Smooth muscle cell (in vitro differentiated cells): Measurements from ENCODE around the gene BPIFA3. TPM values are rescaled to one million over a fixed set of nuclear protein-coding genes. Genes with fewer than 3 reads are reported as not detected.

ENCODE experiments used
- DNase-seq: peaks from one replicate; lab custom pipeline; 2025; ENCODE audit not compliant: unreplicated experiment; lab: John Stamatoyannopoulos, UW
- H2AFZ ChIP-seq: fragments of 200-600 bp; sonication (generic); 2 replicates; pipeline ENCODE4 v1.6.0; 2016; ENCODE audit warnings: antibody characterized with exemption, low read depth, mild to moderate bottlenecking
- H3F3A ChIP-seq: fragments of 200-600 bp; sonication (generic); 2 replicates; pipeline ENCODE4 v1.6.0; 2017; ENCODE audit warnings: antibody characterized with exemption, low read depth
- H3K27ac ChIP-seq: fragments of 200-600 bp; sonication (generic); 2 replicates; pipeline ENCODE4 v1.5.1; 2016; ENCODE audit warnings: low read depth, mild to moderate bottlenecking
- H3K27me3 ChIP-seq: fragments of 200-600 bp; sonication (generic); 2 replicates; pipeline ENCODE4 v1.6.1; 2016; ENCODE audit warnings: low read depth, mild to moderate bottlenecking
- H3K36me3 ChIP-seq: fragments of 200-600 bp; sonication (generic); 2 replicates; pipeline ENCODE4 v1.5.1; 2016; ENCODE audit warnings: low read depth
- H3K4me1 ChIP-seq: fragments of 200-600 bp; sonication (generic); 2 replicates; pipeline ENCODE4 v1.5.1; 2016; ENCODE audit warnings: low read depth
- H3K4me2 ChIP-seq: fragments of 200-600 bp; sonication (generic); 2 replicates; pipeline ENCODE4 v1.6.0; 2016; ENCODE audit warnings: mild to moderate bottlenecking
- H3K4me3 ChIP-seq: fragments of 200-600 bp; sonication (generic); 2 replicates; pipeline ENCODE4 v1.5.1; 2016; ENCODE audit warnings: mild to moderate bottlenecking
- H3K79me2 ChIP-seq: fragments of 200-600 bp; sonication (generic); 2 replicates; pipeline ENCODE4 v1.6.0; 2016; ENCODE audit warnings: low read depth, mild to moderate bottlenecking
- H3K9ac ChIP-seq: fragments of 200-600 bp; sonication (generic); 2 replicates; pipeline ENCODE4 v1.6.0; 2016; ENCODE audit warnings: low read depth
- H3K9me3 ChIP-seq: fragments of 200-600 bp; sonication (generic); replicated peaks from 2 replicates; pipeline ENCODE4 v1.5.1; 2016; ENCODE audit warnings: low read depth
- H4K20me1 ChIP-seq: fragments of 200-600 bp; sonication (generic); 2 replicates; pipeline ENCODE4 v1.6.0; 2016; ENCODE audit warnings: low read depth
- WGBS: methylation state at CpG from one replicate; pipeline ENCODE4 v1.1.7; 2016; ENCODE audit warnings: low lambda C conversion rate; 5-methylcytosine and 5-hydroxymethylcytosine counted together
- polyA plus RNA-seq: library from polyadenylated mRNA; unstranded; fragments of >200 nt; fragmentation: Nextera tagmentation; extraction: Ambion mirVana; gene quantifications from 2 replicates; pipeline ENCODE4 v1.2.1, GENCODE V29; 2016
- total RNA-seq: library from RNA; depleted of rRNA; stranded (reverse); fragments of >200 nt; gene quantifications from 2 replicates; pipeline ENCODE4 v1.2.3, GENCODE V29; 2014
- TF ChIP-seq, protein P1 (sequence below): fragments of 200-600 bp; sonication (generic); IDR thresholded peaks from 2 replicates; pipeline ENCODE4 v1.5.1; 2017; ENCODE audit warnings: borderline replicate concordance, mild to moderate bottlenecking, antibody characterized with exemption; ENCODE audit not compliant: insufficient read depth, poor library complexity, severe bottlenecking

BPIFA3 gene
- total and polyA plus RNA-seq, 2 experiments from 2014 or later, result not detected

DNA sequence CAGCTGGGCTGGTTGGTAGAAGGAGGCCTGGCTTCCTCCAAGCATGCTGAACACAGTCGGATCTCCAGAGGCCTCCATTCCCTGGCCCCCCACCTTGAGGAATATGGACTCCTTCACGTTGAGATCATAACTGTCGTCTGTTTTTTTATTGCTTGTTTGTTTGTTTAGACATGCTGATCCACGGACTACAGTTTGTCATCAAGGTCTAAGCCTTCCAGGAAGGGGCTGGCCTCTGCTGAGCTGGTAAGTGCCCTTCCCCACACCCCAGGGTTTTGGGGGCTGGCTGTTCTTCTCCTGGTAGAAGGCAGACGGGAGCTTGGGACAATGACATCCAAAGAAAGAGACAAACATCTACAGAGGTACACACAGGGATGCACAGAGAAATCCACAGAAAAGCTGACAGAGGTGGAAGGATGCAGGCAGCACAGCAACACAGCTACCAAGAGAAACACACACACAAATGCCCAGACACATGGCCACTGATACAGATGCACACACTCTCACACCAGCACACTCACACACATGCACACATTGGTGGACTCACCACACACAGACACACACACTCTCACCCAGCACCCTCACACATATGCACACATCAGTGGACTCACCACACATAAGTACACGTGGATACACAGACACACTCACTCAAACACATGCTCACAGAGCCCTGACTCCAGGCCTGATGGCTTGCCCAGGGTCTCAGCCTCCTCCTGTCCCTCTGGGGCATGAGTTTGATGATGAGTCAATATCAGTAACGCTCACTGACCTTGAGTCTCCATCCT, 25.4 kb downstream of the BPIFA3 start:
- WGBS, result 60% methylated on average over 7 of the region's 7 CpGs
- no peak for DNase-seq
- H3K79me2 ChIP-seq, result no peaks in the 10 kb centered on the region
- TF ChIP-seq, protein P1, sequence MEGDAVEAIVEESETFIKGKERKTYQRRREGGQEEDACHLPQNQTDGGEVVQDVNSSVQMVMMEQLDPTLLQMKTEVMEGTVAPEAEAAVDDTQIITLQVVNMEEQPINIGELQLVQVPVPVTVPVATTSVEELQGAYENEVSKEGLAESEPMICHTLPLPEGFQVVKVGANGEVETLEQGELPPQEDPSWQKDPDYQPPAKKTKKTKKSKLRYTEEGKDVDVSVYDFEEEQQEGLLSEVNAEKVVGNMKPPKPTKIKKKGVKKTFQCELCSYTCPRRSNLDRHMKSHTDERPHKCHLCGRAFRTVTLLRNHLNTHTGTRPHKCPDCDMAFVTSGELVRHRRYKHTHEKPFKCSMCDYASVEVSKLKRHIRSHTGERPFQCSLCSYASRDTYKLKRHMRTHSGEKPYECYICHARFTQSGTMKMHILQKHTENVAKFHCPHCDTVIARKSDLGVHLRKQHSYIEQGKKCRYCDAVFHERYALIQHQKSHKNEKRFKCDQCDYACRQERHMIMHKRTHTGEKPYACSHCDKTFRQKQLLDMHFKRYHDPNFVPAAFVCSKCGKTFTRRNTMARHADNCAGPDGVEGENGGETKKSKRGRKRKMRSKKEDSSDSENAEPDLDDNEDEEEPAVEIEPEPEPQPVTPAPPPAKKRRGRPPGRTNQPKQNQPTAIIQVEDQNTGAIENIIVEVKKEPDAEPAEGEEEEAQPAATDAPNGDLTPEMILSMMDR, result no peak
- H3K9me3 ChIP-seq, result no peaks in the 10 kb centered on the region
- no peaks in the 10 kb centered on the region for H4K20me1 ChIP-seq
- H3K4me3 ChIP-seq, result no peak overlapping the region
- no peak overlapping the region for H3K9ac ChIP-seq
- no peaks in the 10 kb centered on the region for H3K4me1 ChIP-seq
- H3K4me2 ChIP-seq, result no peak overlapping the region
- no peaks in the 10 kb centered on the region for H3F3A ChIP-seq
- no peak overlapping the region for H2AFZ ChIP-seq
- no peaks in the 10 kb centered on the region for H3K36me3 ChIP-seq
- H3K27me3 ChIP-seq, result peaks cover 22% of the 10 kb centered on the region
- no peak overlapping the region for H3K27ac ChIP-seq

DNA sequence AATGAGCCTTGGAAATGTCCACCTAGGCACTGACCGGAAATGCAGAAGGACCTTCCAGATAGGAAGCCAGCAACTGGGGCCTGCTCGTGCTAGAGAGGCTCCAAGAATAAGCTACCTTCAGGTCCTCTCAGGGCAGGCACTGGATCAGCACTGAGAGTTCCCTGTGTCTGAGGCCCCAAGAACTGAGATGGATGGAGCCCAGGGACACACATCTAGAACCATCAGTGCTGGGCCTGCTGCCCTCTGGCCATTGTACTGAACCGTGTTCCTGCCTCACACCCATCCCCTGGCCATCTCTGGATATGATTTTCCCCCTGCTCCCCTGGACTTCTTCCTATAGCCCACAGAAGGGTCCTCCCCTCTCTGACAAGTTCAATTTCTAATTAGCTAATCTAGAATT, 28.9 kb downstream of the BPIFA3 start:
- H3K4me2 ChIP-seq, result no peak overlapping the region
- no peak overlapping the region for H2AFZ ChIP-seq
- no peak overlapping the region for H3K9ac ChIP-seq
- H3K4me3 ChIP-seq, result no peak overlapping the region
- H3K79me2 ChIP-seq, result no peaks in the 10 kb centered on the region
- H3F3A ChIP-seq, result no peaks in the 10 kb centered on the region
- no peaks in the 10 kb centered on the region for H3K4me1 ChIP-seq
- 85% methylated on average over 3 of the region's 3 CpGs for WGBS
- TF ChIP-seq, protein P1, result no peak
- no peak for DNase-seq
- no peaks in the 10 kb centered on the region for H3K9me3 ChIP-seq
- H3K27ac ChIP-seq, result no peak overlapping the region
- peaks cover 25% of the 10 kb centered on the region for H3K27me3 ChIP-seq
- H3K36me3 ChIP-seq, result no peaks in the 10 kb centered on the region
- H4K20me1 ChIP-seq, result no peaks in the 10 kb centered on the region

DNA sequence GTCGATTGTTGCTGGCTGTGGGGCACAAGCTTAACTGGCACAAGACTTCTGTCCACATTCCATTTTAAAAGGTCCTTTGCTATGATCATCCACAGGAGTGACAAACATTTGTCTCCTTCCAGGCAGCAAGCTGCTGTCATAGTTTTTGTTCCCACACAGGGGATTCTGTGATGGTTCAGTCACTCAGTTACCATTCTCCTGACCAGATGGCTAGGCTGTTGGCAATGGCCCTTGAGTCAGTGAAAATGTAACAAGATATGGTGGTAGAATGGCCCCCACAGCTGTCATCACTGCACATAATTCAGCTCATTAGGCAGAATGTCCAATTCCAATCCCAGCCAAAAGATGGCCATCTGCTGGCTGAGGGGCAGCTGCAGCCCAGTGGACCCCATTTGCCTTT, 32.3 kb downstream of the BPIFA3 start:
- Histone ChIP-seq H3K27ac (no peak overlapping the region), H3F3A (no peaks in the 10 kb centered on the region), H3K9me3 (no peaks in the 10 kb centered on the region), H3K4me1 (no peaks in the 10 kb centered on the region), H3K79me2 (no peaks in the 10 kb centered on the region), H3K36me3 (no peaks in the 10 kb centered on the region), H3K4me2 (no peak overlapping the region), H4K20me1 (no peaks in the 10 kb centered on the region), H3K27me3 (peaks cover 19% of the 10 kb centered on the region), H3K9ac (no peak overlapping the region), H2AFZ (no peak overlapping the region), H3K4me3 (no peak overlapping the region)
- DNase-seq, result no peak
- TF ChIP-seq, protein P1, result no peak
- 100% methylated on average over 1 of the region's 1 CpG for WGBS

DNA sequence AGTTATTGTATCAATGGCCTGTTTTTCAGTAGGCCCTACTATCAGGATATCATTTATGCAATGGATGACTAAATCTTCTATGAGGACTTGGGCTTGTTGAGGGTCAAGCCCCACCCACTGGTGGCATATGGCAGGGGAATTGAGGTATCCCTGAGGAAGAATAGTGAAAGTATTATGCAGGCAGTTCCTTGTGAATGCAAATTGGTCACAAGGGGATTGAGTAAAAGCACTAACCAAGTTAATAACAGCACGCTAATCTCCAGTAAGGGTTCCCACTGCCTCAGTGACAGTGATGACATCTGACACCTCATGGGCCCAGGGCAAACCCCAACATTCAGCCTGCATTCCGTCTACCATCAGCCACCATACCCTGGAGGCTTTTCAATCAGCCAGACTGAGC, 33.5 kb downstream of the BPIFA3 start:
- no peaks in the 10 kb centered on the region for H4K20me1 ChIP-seq
- no peaks in the 10 kb centered on the region for H3K4me1 ChIP-seq
- no peak overlapping the region for H3K9ac ChIP-seq
- no peaks in the 10 kb centered on the region for H3K79me2 ChIP-seq
- DNase-seq, result no peak
- no peak overlapping the region for H3K27ac ChIP-seq
- TF ChIP-seq, protein P1, result no peak
- H3F3A ChIP-seq, result no peaks in the 10 kb centered on the region
- no peak overlapping the region for H3K4me3 ChIP-seq
- no peak overlapping the region for H3K4me2 ChIP-seq
- no peak overlapping the region for H2AFZ ChIP-seq
- 62% methylated on average over 2 of the region's 2 CpGs for WGBS
- H3K27me3 ChIP-seq, result peaks cover 18% of the 10 kb centered on the region
- H3K36me3 ChIP-seq, result no peaks in the 10 kb centered on the region
- no peaks in the 10 kb centered on the region for H3K9me3 ChIP-seq
